Activated naive CD8-positive, alpha-beta T cell treated with anti-CD3 and anti-CD28 coated beads for 36 hours (primary cell): ENCODE measurements around the gene ALKBH4. TPM values are rescaled to one million over a fixed set of nuclear protein-coding genes. Genes with fewer than 3 reads are reported as not detected.
"Not testable (repeated sequence)": the region's sequence is repeated elsewhere in the genome, so short reads cannot be mapped to it uniquely, and the experiment has no call there.

Source experiments
- DNase-seq: peaks from one replicate; pipeline ENCODE4 v3.0.0; 2021
- H3K27ac Mint-ChIP-seq: one replicate; pipeline ENCODE4 v1.8.0; 2022; ENCODE audit warnings: mild to moderate bottlenecking, moderate library complexity, mixed read lengths
- H3K27me3 Mint-ChIP-seq: one replicate; pipeline ENCODE4 v1.8.0; 2022; ENCODE audit warnings: mild to moderate bottlenecking, mixed read lengths
- H3K36me3 Mint-ChIP-seq: one replicate; pipeline ENCODE4 v1.8.0; 2021; ENCODE audit warnings: mild to moderate bottlenecking, mixed read lengths
- H3K4me1 Mint-ChIP-seq: one replicate; pipeline ENCODE4 v1.8.0; 2021; ENCODE audit warnings: mixed read lengths
- H3K4me3 Mint-ChIP-seq: one replicate; pipeline ENCODE4 v1.8.0; 2022; ENCODE audit warnings: mild to moderate bottlenecking, moderate library complexity, mixed read lengths
- H3K9me3 Mint-ChIP-seq: one replicate; pipeline ENCODE4 v1.8.0; 2022; ENCODE audit warnings: mixed read lengths
- total RNA-seq, 2 experiments: library from RNA; stranded (reverse); gene quantifications; one replicate each; pipeline ENCODE4 v1.2.3, GENCODE V29; 2021

The ALKBH4 gene, protein sequence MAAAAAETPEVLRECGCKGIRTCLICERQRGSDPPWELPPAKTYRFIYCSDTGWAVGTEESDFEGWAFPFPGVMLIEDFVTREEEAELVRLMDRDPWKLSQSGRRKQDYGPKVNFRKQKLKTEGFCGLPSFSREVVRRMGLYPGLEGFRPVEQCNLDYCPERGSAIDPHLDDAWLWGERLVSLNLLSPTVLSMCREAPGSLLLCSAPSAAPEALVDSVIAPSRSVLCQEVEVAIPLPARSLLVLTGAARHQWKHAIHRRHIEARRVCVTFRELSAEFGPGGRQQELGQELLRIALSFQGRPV
- 10 to 100 TPM in 1 of 2 experiments, 1 to 10 TPM in 1; 8.8 to 10.1 TPM for total RNA-seq

DNA sequence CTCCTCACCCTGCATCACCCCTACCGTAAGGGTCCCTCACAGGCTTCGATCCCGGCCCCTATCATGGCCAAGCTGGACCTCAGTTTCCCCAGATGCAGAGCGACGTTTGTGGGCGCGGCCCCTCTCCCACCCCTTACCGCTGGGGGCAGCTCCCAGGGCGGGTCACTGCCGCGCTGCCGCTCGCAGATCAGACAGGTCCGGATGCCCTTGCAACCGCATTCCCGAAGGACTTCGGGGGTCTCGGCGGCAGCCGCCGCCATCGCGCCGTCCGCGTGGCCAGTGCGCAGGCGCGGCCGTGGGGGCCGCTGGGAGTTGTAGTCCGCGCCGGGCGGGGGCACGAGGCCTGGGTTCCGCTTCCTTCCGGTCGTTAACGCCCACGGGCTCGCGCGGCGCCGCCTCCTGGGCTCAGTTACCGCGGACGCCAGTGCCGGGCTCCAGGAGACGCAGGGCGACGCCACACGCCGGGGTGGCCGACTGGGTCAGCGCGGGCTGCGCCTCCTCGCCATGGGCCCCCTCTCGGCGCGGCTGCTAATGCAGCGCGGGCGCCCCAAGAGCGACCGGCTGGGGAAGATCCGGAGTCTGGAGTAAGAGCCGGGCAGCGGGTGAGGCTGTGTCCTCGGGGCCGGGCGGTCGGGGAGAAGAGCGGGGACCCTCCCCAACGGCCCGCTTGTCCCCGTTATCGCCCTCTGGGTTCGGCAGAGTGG, at the start of gene ALKBH4, which contains the start of gene LRWD1:
TSS of gene ALKBH4 (minus strand) at position 287 of the 704 bp plus-strand sequence. CDS start at position 260, 27 bp downstream.
TSS of gene LRWD1 (plus strand) at position 408 of the 704 bp plus-strand sequence. CDS start at position 505, 97 bp downstream.
- H3K4me3 Mint-ChIP-seq: peak within 1 kb of the TSS; percentile 93
- no peaks in the 10 kb centered on the region for H3K27me3 Mint-ChIP-seq
- H3K27ac Mint-ChIP-seq: peak within 1 kb of the TSS; percentile 81
- H3K4me1 Mint-ChIP-seq: peaks cover 20% of the 10 kb centered on the region
- H3K9me3 Mint-ChIP-seq: no peaks in the 10 kb centered on the region
- DNase-seq: peak; percentile 98
- no peaks in the 10 kb centered on the region for H3K36me3 Mint-ChIP-seq

DNA sequence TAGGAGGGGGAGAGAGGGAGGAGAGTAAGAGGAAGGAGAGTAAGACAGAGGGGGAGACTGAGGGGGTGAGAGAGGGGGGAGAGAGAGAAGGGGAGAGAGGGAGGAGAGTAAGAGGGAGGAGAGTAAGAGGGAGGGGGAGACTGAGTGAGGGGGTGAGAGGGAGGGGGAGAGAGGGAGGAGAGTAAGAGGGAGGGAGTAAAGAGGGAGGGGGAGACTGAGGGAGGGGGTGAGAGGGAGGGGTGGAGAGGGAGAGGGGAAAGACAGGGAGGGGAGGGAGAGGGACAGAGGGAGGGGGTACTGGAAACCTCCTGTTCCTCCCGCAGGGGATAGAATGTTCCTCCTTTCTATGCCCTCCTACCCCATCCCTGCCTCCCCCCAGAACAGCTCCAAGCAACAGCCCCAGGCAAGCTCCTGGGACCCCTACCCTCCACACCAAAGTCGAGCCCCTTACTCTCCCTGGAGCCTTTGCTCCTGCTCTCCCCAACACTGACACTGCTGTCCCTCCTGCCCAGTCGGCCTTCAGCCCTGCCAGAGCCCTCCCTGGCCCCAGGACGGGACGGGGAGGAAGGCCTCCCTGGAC, 48.1 kb upstream of the ALKBH4 start:
- not testable (repeated sequence) for H3K27me3 Mint-ChIP-seq, H3K27ac Mint-ChIP-seq, H3K9me3 Mint-ChIP-seq, H3K4me1 Mint-ChIP-seq, DNase-seq, H3K36me3 Mint-ChIP-seq, H3K4me3 Mint-ChIP-seq

GRCh38 chr7:102511860-102512522, 47.3 kb upstream of the ALKBH4 start:
- DNase-seq, H3K9me3 Mint-ChIP-seq, H3K36me3 Mint-ChIP-seq, H3K27ac Mint-ChIP-seq, H3K27me3 Mint-ChIP-seq, H3K4me3 Mint-ChIP-seq, H3K4me1 Mint-ChIP-seq: not testable (repeated sequence)

DNA sequence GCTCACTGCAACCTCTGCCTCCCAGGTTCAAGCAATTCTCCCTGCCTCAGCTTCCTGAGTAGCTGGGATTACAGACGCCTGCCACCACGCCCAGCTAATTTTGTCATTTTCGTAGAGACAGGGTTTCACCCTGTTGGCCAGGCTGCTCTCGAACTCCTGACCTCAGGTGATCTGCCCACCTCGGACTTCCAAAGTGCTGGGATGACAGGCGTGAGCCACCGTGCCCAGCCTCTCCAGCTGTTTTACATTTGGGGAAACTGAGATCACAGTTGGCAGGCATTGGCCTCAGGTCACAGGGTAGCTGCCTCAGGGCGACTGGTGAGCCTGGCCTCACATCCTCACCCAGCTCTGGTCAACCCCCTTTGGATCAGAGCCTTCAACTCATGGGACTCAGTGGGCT, 45.9 kb upstream of the ALKBH4 start:
- not testable (repeated sequence) for DNase-seq, H3K9me3 Mint-ChIP-seq, H3K27me3 Mint-ChIP-seq, H3K36me3 Mint-ChIP-seq, H3K4me3 Mint-ChIP-seq, H3K4me1 Mint-ChIP-seq, H3K27ac Mint-ChIP-seq

- H3K36me3 Mint-ChIP-seq, H3K4me1 Mint-ChIP-seq, H3K9me3 Mint-ChIP-seq, H3K27me3 Mint-ChIP-seq, H3K4me3 Mint-ChIP-seq, H3K27ac Mint-ChIP-seq, DNase-seq: not testable (repeated sequence)
Measured at GRCh38 chr7:102507410-102508088, 42.9 kb upstream of the ALKBH4 start.

GRCh38 chr7:102505298-102506185, 40.9 kb upstream of the ALKBH4 start:
- H3K4me3 Mint-ChIP-seq, H3K27me3 Mint-ChIP-seq, DNase-seq, H3K36me3 Mint-ChIP-seq, H3K4me1 Mint-ChIP-seq, H3K27ac Mint-ChIP-seq, H3K9me3 Mint-ChIP-seq: not testable (repeated sequence)

DNA sequence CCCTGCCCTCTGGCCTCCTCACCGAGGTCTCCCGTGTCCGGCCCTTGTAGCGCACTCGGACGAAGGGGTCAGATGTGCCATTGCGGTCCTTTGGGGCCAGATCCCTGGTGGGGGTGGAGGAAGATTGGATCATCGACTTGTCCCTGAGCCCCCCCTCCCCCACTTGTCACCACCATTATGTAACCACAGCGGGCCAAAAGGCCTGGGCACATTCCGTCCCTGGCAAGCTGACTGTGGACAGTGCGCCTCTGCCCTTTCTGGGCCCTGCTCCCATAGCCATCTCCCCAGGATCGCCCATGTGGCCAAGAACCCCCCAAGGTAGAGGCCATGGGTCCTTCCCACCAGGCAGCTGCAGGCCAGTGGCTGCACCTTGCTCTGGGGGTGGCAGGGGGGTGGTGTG, 38.5 kb upstream of the ALKBH4 start:
- not testable (repeated sequence) for H3K27me3 Mint-ChIP-seq, H3K9me3 Mint-ChIP-seq, DNase-seq, H3K4me1 Mint-ChIP-seq, H3K36me3 Mint-ChIP-seq, H3K27ac Mint-ChIP-seq, H3K4me3 Mint-ChIP-seq

DNA sequence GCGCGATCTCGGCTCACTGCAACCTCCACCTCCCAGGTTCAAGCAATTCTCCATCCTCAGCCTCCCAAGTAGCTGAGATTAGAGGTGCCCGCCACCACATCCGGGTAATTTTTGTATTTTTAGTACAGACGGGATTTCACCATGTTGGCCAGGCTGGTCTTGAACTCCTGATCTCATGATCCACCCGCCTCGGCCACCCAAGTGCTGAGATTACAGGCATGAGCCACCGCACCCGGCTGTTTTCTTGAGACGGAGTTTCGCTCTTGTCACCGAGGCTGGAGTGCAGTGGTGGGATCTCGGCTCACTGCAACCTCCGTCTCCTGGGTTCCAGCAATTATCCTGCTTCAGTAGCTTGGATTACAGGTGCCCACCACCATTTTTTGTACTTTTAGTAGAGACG, 33.7 kb upstream of the ALKBH4 start:
- not testable (repeated sequence) for H3K4me3 Mint-ChIP-seq, H3K4me1 Mint-ChIP-seq, H3K9me3 Mint-ChIP-seq

GRCh38 chr7:102497308-102497707, 32.6 kb upstream of the ALKBH4 start:
- not testable (repeated sequence) for H3K4me3 Mint-ChIP-seq, H3K36me3 Mint-ChIP-seq, H3K27me3 Mint-ChIP-seq, DNase-seq, H3K4me1 Mint-ChIP-seq, H3K27ac Mint-ChIP-seq, H3K9me3 Mint-ChIP-seq

More for the DNA sequence above, 33.7 kb upstream of the ALKBH4 start:
- not testable (repeated sequence) for DNase-seq, H3K27ac Mint-ChIP-seq, H3K27me3 Mint-ChIP-seq, H3K36me3 Mint-ChIP-seq

DNA sequence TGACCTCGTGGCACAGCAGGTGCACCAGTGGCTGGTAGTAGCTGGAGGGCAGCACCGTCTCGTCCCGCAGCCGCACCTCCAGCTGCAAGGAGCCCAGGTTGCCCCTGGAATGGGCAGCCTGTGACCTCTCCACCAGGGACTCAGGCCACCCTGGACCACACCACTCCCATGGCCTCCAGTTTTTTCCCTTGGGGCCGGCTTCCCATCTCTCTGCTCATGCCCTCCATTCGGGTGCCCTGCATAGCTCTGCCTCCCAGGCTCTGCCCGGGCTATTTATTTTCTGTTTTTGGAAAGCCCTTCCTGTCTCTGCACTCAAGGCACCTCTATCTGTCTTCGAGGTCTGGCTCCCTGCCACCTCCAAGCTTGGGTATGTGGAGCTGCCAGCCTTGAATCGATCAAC, 32.2 kb upstream of the ALKBH4 start:
- H3K4me3 Mint-ChIP-seq, H3K4me1 Mint-ChIP-seq, H3K27me3 Mint-ChIP-seq, H3K9me3 Mint-ChIP-seq, H3K36me3 Mint-ChIP-seq, H3K27ac Mint-ChIP-seq, DNase-seq: not testable (repeated sequence)

- not testable (repeated sequence) for H3K4me3 Mint-ChIP-seq, H3K36me3 Mint-ChIP-seq, H3K4me1 Mint-ChIP-seq, H3K27ac Mint-ChIP-seq, H3K9me3 Mint-ChIP-seq, DNase-seq, H3K27me3 Mint-ChIP-seq
Measured at GRCh38 chr7:102494473-102495149, 29.9 kb upstream of the ALKBH4 start.

- H3K27ac Mint-ChIP-seq, H3K4me3 Mint-ChIP-seq: not testable (repeated sequence)
Measured at GRCh38 chr7:102494026-102494425, 29.4 kb upstream of the ALKBH4 start.

DNA sequence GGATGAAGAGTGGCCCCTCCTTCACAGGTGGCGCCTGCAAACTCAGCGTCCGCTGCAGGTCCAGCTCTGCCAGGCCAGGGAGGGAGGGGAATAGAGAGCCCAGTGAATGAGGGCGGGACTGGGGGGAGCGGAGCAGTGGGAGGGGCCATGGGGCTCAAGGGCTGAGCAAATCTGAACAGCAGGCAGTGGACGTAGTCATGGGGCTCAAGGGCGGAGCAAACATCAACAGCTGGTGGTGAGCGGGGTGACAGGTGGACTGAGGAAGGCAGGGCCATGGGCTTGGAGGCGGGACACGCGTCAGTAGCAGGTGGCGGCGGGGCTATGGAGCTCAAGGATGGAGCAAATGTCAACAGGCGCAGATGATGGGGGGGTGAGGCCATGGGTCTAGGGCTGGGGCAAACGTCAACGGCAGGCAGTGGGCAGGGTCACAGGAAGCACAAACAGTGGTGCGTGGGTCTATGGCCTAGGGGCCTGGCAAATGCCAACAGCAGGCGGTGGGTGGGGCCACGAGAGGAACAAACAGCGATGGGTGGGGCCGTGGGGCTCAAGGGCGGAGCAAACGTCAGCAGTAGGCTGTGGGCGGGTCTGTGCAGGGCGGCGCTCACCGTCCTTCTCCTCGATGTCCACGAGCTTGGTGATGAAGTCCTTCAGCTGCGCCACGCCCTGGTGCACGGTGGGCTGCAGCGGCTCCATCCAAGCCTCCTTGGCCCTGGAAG, 28.7 kb upstream of the ALKBH4 start:
- H3K4me3 Mint-ChIP-seq, H3K4me1 Mint-ChIP-seq, H3K27me3 Mint-ChIP-seq, H3K9me3 Mint-ChIP-seq, H3K27ac Mint-ChIP-seq, H3K36me3 Mint-ChIP-seq, DNase-seq: not testable (repeated sequence)

More at GRCh38 chr7:102494026-102494425, 29.4 kb upstream of the ALKBH4 start:
- not testable (repeated sequence) for H3K4me1 Mint-ChIP-seq, DNase-seq, H3K9me3 Mint-ChIP-seq, H3K36me3 Mint-ChIP-seq, H3K27me3 Mint-ChIP-seq
